Left kidney (tissue), 8 donors: ENCODE data around the gene TIMM23. TPM values are rescaled to one million over a fixed set of nuclear protein-coding genes. Genes with fewer than 3 reads are reported as not detected.
"Not testable (repeated sequence)": the region's sequence is repeated elsewhere in the genome, so short reads cannot be mapped to it uniquely, and the experiment has no call there.

Experiments
- DNase-seq: peaks from one replicate; pipeline ENCODE4 v3.0.0-alpha.2; 2013
- long read RNA-seq, 8 donors: transcript quantifications; one replicate each; lab custom pipeline, GENCODE V29; 2026
- polyA plus RNA-seq: library from polyadenylated mRNA; unstranded; fragments of 120-200 nt; gene quantifications from one replicate; pipeline ENCODE4 v1.2.1, GENCODE V29; 2013; ENCODE audit not compliant: insufficient read length

Gene TIMM23, protein sequence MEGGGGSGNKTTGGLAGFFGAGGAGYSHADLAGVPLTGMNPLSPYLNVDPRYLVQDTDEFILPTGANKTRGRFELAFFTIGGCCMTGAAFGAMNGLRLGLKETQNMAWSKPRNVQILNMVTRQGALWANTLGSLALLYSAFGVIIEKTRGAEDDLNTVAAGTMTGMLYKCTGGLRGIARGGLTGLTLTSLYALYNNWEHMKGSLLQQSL
- 68.4 TPM for polyA plus RNA-seq
- long read RNA-seq, donor 1, transcript TIMM23-201 (7 exons, 1,222 nt): major isoform, 26 of 160 reads
- long read RNA-seq, donor 1, partial matches to known transcripts: 117 of 160 reads
- long read RNA-seq, donor 1, other reads (novel, unspliced or antisense): 17 of 160 reads
- long read RNA-seq, donor 2, transcript TIMM23-201 (7 exons, 1,222 nt): major isoform, 26 of 142 reads
- long read RNA-seq, donor 2, partial matches to known transcripts: 64 of 142 reads
- long read RNA-seq, donor 2, other reads (novel, unspliced or antisense): 52 of 142 reads
- long read RNA-seq, donor 3, transcript TIMM23-201 (7 exons, 1,222 nt): major isoform, 17 of 17 reads
- long read RNA-seq, donor 3, partial matches to known transcripts: 0 of 17 reads
- long read RNA-seq, donor 3, other reads (novel, unspliced or antisense): 0 of 17 reads
- long read RNA-seq, donor 4, partial matches to known transcripts: 0 of 4 reads
- long read RNA-seq, donor 4, other reads (novel, unspliced or antisense): 0 of 4 reads
- long read RNA-seq, donor 5, transcript TIMM23-201 (7 exons, 1,222 nt): major isoform, 57 of 209 reads
- long read RNA-seq, donor 5, partial matches to known transcripts: 101 of 209 reads
- long read RNA-seq, donor 5, other reads (novel, unspliced or antisense): 51 of 209 reads
- long read RNA-seq, donor 6, transcript TIMM23-201 (7 exons, 1,222 nt): major isoform, 24 of 151 reads
- long read RNA-seq, donor 6, partial matches to known transcripts: 87 of 151 reads
- long read RNA-seq, donor 6, other reads (novel, unspliced or antisense): 40 of 151 reads
- long read RNA-seq, donor 7, transcript TIMM23-201 (7 exons, 1,222 nt): major isoform, 40 of 45 reads
- long read RNA-seq, donor 7, partial matches to known transcripts: 5 of 45 reads
- long read RNA-seq, donor 7, other reads (novel, unspliced or antisense): 0 of 45 reads
- long read RNA-seq, donor 8, transcript TIMM23-201 (7 exons, 1,222 nt): major isoform, 14 of 14 reads
- long read RNA-seq, donor 8, partial matches to known transcripts: 0 of 14 reads
- long read RNA-seq, donor 8, other reads (novel, unspliced or antisense): 0 of 14 reads

- peak; percentile 79 for DNase-seq
These were observed at the start of gene TIMM23 for GRCh38 chr10:45972106-45972812. Gene TIMM23, plus strand, starts transcription at chr10:45972489. Its CDS starts 136 bp downstream, at chr10:45972625.

GRCh38 chr10:45926790-45927189, 45.5 kb upstream of the TIMM23 start:
- DNase-seq: not testable (repeated sequence)

GRCh38 chr10:45931305-45931704, 41.0 kb upstream of the TIMM23 start:
- not testable (repeated sequence) for DNase-seq

DNA sequence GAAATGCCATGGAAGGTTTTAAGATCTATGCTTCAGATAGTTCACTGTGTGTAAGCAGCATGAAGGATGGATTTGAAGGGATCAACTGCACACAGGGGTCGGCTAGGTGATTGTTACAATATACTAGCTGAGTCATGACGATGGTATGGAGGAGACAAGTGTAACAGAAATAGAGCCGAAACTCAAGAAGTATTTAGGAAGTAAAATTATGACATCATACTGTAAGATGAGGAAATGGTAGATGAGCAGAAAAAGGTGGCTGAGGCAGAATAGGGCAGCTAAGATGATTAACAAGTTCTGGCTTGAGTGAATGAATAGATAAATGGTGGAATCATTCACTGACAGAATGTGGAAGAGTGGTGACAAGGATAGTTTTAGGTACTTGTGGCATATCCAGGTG, 37.5 kb upstream of the TIMM23 start:
- DNase-seq: not testable (repeated sequence)

- not testable (repeated sequence) for DNase-seq
These were observed 33.1 kb upstream of the TIMM23 start for GRCh38 chr10:45939176-45939697.

GRCh38 chr10:45941196-45941595, 31.1 kb upstream of the TIMM23 start:
- DNase-seq: not testable (repeated sequence)

DNA sequence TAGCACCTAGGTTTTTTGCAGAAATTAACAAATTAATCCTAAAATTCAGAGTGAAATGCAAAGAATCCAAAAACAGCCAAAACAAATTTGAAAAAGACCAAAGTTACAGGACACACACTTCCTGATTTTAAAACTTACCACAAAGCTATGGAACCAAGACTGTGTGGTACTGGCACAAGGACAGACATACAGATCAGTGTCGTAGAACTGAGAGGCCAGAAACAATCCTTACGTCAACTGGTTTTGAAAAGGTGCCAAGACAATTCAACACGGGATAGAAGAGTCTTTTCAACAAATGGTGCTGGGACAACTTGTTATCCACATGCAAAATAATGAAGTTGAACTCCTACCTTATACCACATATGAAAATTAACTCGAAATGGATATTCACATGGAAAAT, 26.8 kb upstream of the TIMM23 start:
- not testable (repeated sequence) for DNase-seq

DNA sequence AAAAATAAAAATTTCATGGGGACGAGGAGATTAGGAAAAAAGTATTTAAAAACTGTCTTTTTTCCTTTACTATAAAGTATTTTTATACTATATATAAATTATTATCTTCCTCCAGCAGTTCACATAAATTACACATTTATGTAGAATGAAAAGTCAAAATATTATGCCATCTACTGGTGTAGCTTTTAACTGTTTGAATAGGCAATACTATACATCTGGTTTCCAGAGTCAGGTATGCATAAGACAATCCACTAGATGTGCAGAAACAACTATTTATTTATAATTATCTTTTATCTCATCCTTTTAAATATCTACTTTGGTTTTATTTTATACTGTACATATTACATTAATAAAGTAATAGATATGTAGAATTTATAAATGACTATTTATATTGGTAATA, 24.9 kb upstream of the TIMM23 start:
- not testable (repeated sequence) for DNase-seq

GRCh38 chr10:45948801-45949200, 23.5 kb upstream of the TIMM23 start:
- DNase-seq: not testable (repeated sequence)

- DNase-seq: not testable (repeated sequence)
These were observed 17.9 kb upstream of the TIMM23 start for GRCh38 chr10:45954367-45954766.

DNA sequence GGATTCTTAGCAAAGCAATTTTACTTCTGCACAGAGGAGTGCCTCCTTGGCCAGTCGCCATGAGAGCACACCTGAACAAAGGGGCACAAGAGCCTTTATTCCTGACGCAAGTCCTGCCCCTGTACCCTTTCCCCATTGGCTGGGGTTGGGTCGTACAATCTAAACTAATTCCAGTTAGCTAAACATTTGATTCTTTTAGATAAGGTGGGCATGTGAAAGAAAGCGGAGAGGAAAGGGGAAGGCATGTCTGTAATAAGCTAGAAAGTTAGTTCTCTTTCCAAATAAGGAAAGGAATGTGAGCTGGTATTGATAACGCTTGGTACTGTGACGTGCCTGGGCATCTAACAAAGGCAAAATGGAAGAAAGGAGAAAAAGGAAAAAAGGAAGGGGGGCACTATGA, 15.7 kb upstream of the TIMM23 start:
- DNase-seq: not testable (repeated sequence)

- not testable (repeated sequence) for DNase-seq
These were observed 14.4 kb upstream of the TIMM23 start for GRCh38 chr10:45957928-45958327.

GRCh38 chr10:45962686-45963452, 9.4 kb upstream of the TIMM23 start:
- DNase-seq: not testable (repeated sequence)

GRCh38 chr10:45971019-45971418, 1.3 kb upstream of the TIMM23 start:
- DNase-seq: not testable (repeated sequence)

GRCh38 chr10:45971742-45972105, 565 bp upstream of the TIMM23 start:
- not testable (repeated sequence) for DNase-seq

DNA sequence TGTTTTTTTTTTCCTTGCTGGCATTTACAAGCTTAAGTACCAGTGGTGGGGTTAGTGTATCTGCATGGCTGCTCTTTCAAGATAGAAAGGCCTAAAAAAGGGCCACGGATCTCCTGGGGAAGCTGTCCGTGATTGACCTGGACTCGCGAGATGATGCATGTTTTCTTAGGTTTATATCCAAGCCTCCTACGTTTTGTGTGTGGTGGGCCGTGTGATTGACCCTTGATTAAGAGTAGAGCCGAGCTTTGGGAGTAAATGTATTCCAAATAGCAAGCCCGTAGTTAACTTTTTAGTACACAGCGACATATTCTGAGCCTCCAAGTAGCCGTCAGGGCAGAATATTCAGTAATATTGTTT, 502 bp downstream of the TIMM23 start:
- peak; percentile 4 for DNase-seq

DNA sequence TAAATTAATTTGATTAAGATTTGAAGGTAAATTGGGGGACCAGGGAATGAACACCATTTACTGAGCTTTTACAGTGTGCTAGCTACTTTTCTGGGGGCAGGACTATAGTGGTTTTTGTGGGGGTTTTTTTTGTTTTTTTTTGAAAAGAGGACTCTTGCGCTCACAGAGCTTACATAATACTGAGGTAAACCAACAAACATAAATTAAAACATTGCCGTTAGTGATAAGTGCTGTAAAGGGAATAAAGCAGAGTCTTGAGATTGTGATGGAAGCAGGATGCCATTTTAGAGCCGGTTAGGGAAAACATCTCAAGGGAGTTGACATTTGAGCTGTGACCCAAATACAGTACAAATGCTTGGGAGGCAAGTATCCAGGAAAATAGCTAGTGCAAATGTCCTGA, 1.8 kb downstream of the TIMM23 start:
- DNase-seq: not testable (repeated sequence)

GRCh38 chr10:45978554-45978953, 6.3 kb downstream of the TIMM23 start:
- DNase-seq: not testable (repeated sequence)

DNA sequence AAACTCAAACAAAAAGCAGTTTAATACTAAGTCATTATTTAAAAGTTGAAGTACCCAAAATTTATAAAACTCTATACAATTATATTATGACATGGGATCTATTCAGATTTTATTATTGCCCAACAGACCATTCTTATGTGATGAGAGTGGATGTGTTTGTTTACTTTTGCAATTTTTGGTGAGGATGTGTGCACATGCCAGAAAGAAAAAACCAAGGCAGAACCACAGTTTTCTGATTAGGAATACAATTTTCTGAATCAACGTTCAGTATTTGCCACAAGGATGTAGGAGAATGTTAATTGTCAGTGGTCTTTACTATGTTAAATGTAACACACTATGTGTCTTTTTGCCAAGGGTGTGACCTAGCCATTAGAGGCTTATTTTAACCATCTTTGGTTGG, 9.1 kb downstream of the TIMM23 start:
- not testable (repeated sequence) for DNase-seq

GRCh38 chr10:45983538-45984186, 11.4 kb downstream of the TIMM23 start:
- peak; percentile 47 for DNase-seq
